HG02571 (cell line): Measurements from ENCODE around the gene NRSN2.

Experiments
- ATAC-seq: cut with Tn5 transposase; IDR thresholded peaks from one replicate; pipeline ENCODE4 v1.9.1; 2021; ENCODE audit warnings: mild to moderate bottlenecking, moderate library complexity; ENCODE audit not compliant: unreplicated experiment

The NRSN2 gene

GRCh38 chr20:346640-347316, at the start of gene NRSN2:
NRSN2 (plus strand) TSS chr20:347111; CDS start chr20:349644, 2,533 bp downstream.
- ATAC-seq: no peak

- peak; percentile 14 for ATAC-seq
Observed at GRCh38 chr20:297925-298775, 48.8 kb upstream of the NRSN2 start.

- no peak for ATAC-seq
Observed at GRCh38 chr20:298776-299391, 48.0 kb upstream of the NRSN2 start.

GRCh38 chr20:300345-300990, 46.4 kb upstream of the NRSN2 start:
- no peak for ATAC-seq

GRCh38 chr20:301886-302848, 44.7 kb upstream of the NRSN2 start:
- ATAC-seq: no peak

- ATAC-seq: no peak
Observed at GRCh38 chr20:305745-306144, 41.2 kb upstream of the NRSN2 start.

GRCh38 chr20:308427-309038, 38.4 kb upstream of the NRSN2 start:
- ATAC-seq: no peak

- ATAC-seq: no peak
Observed at GRCh38 chr20:309306-309840, 37.5 kb upstream of the NRSN2 start.

- ATAC-seq: peak; percentile 98
Observed at GRCh38 chr20:309841-310644, 36.9 kb upstream of the NRSN2 start.

GRCh38 chr20:310645-311044, 36.3 kb upstream of the NRSN2 start:
- ATAC-seq: no peak

- ATAC-seq: no peak
Observed at GRCh38 chr20:311609-312008, 35.3 kb upstream of the NRSN2 start.

- ATAC-seq: no peak
Observed at GRCh38 chr20:312067-312466, 34.8 kb upstream of the NRSN2 start.

- ATAC-seq: no peak
Observed at GRCh38 chr20:312866-313265, 34.0 kb upstream of the NRSN2 start.

- no peak for ATAC-seq
Observed at GRCh38 chr20:313402-313801, 33.5 kb upstream of the NRSN2 start.

- no peak for ATAC-seq
Observed at GRCh38 chr20:313948-314347, 33.0 kb upstream of the NRSN2 start.

- no peak for ATAC-seq
Observed at GRCh38 chr20:316316-317068, 30.4 kb upstream of the NRSN2 start.

- peak; percentile 44 for ATAC-seq
Observed at GRCh38 chr20:324177-325044, 22.5 kb upstream of the NRSN2 start.
